ENCODE results near the gene SLC38A7. TPM values are rescaled to one million over a fixed set of nuclear protein-coding genes. Genes with fewer than 3 reads are reported as not detected.

The SLC38A7 gene
- total and polyA plus RNA-seq, 5 donors, result 13.3 to 21.3 (median 18.8) TPM

Other genes starting within 250 kb of the SLC38A7 start
- gene NDRG4, start 184.6 kb downstream of the SLC38A7 start, total RNA-seq, result 100 to 1,000 TPM in 1 of 4 donors, 10 to 100 TPM in 3; 53.5 to 155 (median 97.3) TPM
- gene NDRG4, start 184.6 kb downstream of the SLC38A7 start, polyA plus RNA-seq, result 164 TPM
- gene SETD6, start 169.3 kb downstream of the SLC38A7 start, total RNA-seq, result 10 to 100 TPM in 2 of 4 donors, 1 to 10 TPM in 2; 9.7 to 12.4 (median 11.1) TPM
- gene SETD6, start 169.3 kb downstream of the SLC38A7 start, polyA plus RNA-seq, result 8.5 TPM
- gene CNOT1, start 54.9 kb downstream of the SLC38A7 start, total RNA-seq, result 10 to 100 TPM; 54.3 to 85.8 (median 79.9) TPM
- gene CNOT1, start 54.9 kb downstream of the SLC38A7 start, polyA plus RNA-seq, result 26.3 TPM
- gene GOT2, start 49.5 kb upstream of the SLC38A7 start, total RNA-seq, result 100 to 1,000 TPM; 245 to 329 (median 314) TPM
- 313 TPM for gene GOT2, start 49.5 kb upstream of the SLC38A7 start, polyA plus RNA-seq

All from right cardiac atrium (tissue), 5 donors.